HL-60 (cell line): ENCODE results near the gene ETV3L.

Source experiments
- DNase-seq, 2 experiments: peaks; one replicate each; pipeline ENCODE4 v3.0.0-alpha.2; 2010 to 2020; ENCODE audit warnings: low read depth in 1 of 2, low spot score in 1 of 2
- H3K27ac ChIP-seq: fragments of 250-450 bp; sonication (Bioruptor Pico); replicated peaks from 2 replicates; pipeline ENCODE4 v1.5.1; 2020; ENCODE audit warnings: mild to moderate bottlenecking, moderate library complexity
- H3K27me3 ChIP-seq: fragments of 250-450 bp; sonication (Bioruptor Pico); 2 replicates; pipeline ENCODE4 v1.5.1; 2021; ENCODE audit warnings: mild to moderate bottlenecking, moderate library complexity; ENCODE audit not compliant: insufficient read depth, poor library complexity, severe bottlenecking
- H3K4me3 ChIP-seq: replicated peaks from 2 replicates; pipeline ENCODE4 v1.5.1; 2011; ENCODE audit warnings: mild to moderate bottlenecking, control low read depth, low read length; ENCODE audit not compliant: insufficient read depth
- CTCF ChIP-seq: IDR thresholded peaks from one replicate; pipeline ENCODE4 v1.5.1; 2011; ENCODE audit warnings: low read length, control low read depth, inconsistent platforms; ENCODE audit not compliant: insufficient read depth
- GABPA ChIP-seq: IDR thresholded peaks from 2 replicates; pipeline ENCODE4 v1.6.1; 2012; ENCODE audit warnings: low read depth
- POLR2AphosphoS5 ChIP-seq: IDR thresholded peaks from 2 replicates; pipeline ENCODE4 v1.6.1; 2012; ENCODE audit warnings: low read depth
- SPI1 ChIP-seq: IDR thresholded peaks from 2 replicates; pipeline ENCODE4 v1.6.1; 2012; ENCODE audit warnings: low read depth, mild to moderate bottlenecking, borderline replicate concordance
- TF ChIP-seq, protein P1 (sequence below): IDR thresholded peaks from 2 replicates; pipeline ENCODE4 v1.6.1; 2012; ENCODE audit warnings: low read depth; ENCODE audit not compliant: insufficient replicate concordance

Gene ETV3L

DNA sequence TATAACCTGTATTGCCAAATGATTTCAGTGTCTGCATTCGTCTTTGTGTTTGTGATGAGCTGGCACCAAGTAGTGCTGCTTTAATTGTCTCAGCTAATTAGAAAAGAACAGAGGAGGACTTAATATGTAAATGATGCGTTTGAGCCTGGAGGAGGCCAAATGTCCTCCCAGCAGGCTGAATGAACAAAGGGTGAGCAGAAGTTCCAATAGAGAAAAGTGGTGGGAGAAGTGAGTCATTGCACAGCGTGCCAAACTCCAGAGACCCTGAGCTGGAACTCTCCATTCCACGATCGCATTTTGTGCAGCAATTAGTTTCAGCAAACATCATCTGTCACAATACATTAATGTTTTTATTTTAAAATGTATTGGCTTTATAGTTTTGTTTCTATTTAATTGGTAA, 17.9 kb downstream of the ETV3L start:
- Histone ChIP-seq H3K27ac (no peak overlapping the region), H3K4me3 (no peak overlapping the region), H3K27me3 (no peaks in the 10 kb centered on the region)
- no peak for TF ChIP-seq POLR2AphosphoS5
- TF ChIP-seq SPI1 = no peak
- TF ChIP-seq CTCF = no peak
- TF ChIP-seq GABPA = no peak
- TF ChIP-seq, protein P1, sequence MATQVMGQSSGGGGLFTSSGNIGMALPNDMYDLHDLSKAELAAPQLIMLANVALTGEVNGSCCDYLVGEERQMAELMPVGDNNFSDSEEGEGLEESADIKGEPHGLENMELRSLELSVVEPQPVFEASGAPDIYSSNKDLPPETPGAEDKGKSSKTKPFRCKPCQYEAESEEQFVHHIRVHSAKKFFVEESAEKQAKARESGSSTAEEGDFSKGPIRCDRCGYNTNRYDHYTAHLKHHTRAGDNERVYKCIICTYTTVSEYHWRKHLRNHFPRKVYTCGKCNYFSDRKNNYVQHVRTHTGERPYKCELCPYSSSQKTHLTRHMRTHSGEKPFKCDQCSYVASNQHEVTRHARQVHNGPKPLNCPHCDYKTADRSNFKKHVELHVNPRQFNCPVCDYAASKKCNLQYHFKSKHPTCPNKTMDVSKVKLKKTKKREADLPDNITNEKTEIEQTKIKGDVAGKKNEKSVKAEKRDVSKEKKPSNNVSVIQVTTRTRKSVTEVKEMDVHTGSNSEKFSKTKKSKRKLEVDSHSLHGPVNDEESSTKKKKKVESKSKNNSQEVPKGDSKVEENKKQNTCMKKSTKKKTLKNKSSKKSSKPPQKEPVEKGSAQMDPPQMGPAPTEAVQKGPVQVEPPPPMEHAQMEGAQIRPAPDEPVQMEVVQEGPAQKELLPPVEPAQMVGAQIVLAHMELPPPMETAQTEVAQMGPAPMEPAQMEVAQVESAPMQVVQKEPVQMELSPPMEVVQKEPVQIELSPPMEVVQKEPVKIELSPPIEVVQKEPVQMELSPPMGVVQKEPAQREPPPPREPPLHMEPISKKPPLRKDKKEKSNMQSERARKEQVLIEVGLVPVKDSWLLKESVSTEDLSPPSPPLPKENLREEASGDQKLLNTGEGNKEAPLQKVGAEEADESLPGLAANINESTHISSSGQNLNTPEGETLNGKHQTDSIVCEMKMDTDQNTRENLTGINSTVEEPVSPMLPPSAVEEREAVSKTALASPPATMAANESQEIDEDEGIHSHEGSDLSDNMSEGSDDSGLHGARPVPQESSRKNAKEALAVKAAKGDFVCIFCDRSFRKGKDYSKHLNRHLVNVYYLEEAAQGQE = no peak
- DNase-seq = no peak

- H3K27me3 ChIP-seq = no peaks in the 10 kb centered on the region
- no peak overlapping the region for H3K4me3 ChIP-seq
- H3K27ac ChIP-seq = no peak overlapping the region
- TF ChIP-seq GABPA (no peak), SPI1 (no peak), CTCF (no peak), POLR2AphosphoS5 (no peak)
- TF ChIP-seq, protein P1 = no peak
- DNase-seq = no peak
Measured at GRCh38 chr1:157080714-157081113, 18.9 kb downstream of the ETV3L start.

GRCh38 chr1:157077394-157077793, 22.2 kb downstream of the ETV3L start:
- H3K4me3 ChIP-seq = no peak overlapping the region
- H3K27ac ChIP-seq = no peak overlapping the region
- DNase-seq = no peak
- peaks cover 5% of the 10 kb centered on the region for H3K27me3 ChIP-seq
- TF ChIP-seq SPI1 (no peak), GABPA (no peak)

- peaks cover 8% of the 10 kb centered on the region for H3K27me3 ChIP-seq
- peak; percentile 45 for TF ChIP-seq CTCF
- no peak for TF ChIP-seq POLR2AphosphoS5
- no peak overlapping the region for H3K27ac ChIP-seq
- peak in 1 of 2 experiments; percentile 69 for DNase-seq
- no peak overlapping the region for H3K4me3 ChIP-seq
Measured at GRCh38 chr1:157073944-157074685, 25.5 kb downstream of the ETV3L start.
